ENCODE results near the gene DLGAP1.

Gene DLGAP1

DNA sequence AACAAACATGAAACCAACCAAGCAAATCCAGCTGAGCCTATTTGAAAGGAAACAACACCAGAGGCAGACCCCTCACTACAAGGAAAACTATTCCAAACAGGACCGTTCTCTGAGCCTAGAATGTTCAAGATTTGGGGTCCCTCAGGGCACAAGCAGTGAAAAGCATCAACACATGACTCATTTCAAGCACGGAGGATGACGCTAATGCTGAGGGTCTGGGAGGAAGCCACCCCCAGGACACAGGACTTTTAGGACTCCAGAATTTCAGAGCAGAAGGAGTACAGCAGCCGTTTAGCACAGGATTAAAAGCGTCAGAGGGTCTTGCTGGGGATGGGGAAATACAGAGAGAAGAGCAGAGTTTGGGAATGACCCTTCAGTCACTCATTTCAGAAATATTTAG is 168.9 kb downstream of the DLGAP1 start:
- DNase-seq (ENCODE audit: low read depth) = no peak

GRCh38 chr18:4285525-4285924 is 169.6 kb downstream of the DLGAP1 start:
- DNase-seq (ENCODE audit: low read depth) = no peak

- no peak for DNase-seq (ENCODE audit: low read depth)
Observed at GRCh38 chr18:4284528-4284927, 170.6 kb downstream of the DLGAP1 start.

DNA sequence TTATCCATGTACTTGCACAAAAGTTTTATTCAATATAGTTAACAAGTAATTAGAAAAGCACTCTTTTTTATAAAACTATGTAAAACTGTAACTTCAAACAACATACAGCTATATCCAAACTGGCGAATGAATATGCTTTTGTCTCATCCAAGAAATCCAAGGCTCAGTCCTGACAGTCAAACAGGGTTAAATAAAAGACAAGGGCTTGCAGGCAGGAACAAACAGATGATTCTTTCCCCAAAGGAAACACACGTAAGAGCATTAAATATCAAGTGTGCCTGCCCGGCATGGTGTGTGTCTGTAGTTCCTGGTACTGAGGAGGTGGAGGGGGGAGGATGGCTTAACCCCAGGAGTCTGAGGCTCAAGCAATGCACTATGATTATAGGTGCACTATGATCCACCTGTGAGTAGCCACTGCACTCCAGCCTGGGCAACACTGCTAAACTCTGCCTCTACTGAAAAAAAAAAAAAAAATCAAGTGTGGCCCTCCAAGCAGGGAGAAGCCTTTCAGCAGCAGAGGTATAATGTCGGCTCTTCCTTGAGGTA is 171.3 kb downstream of the DLGAP1 start:
- DNase-seq (ENCODE audit: low read depth) = no peak

DNA sequence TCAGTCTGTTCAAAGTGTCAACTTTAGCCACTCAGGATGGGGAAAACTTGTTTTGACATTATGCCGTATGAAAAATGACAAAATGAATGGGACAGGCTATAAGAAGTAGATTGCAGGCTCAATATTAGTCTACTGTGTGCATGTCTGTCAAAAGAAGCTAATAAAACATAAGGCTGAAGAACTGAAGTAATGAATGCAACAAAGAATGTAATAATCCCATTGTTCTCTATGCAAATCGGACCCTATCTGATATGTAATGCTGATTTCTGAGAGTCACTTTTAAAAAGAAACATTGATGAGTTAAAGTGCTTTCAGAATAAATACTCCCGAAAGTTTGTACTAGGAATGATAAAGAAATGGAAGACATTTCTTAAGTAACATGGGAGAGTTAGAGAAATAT is 172.2 kb downstream of the DLGAP1 start:
- DNase-seq (ENCODE audit: low read depth) = no peak

DNA sequence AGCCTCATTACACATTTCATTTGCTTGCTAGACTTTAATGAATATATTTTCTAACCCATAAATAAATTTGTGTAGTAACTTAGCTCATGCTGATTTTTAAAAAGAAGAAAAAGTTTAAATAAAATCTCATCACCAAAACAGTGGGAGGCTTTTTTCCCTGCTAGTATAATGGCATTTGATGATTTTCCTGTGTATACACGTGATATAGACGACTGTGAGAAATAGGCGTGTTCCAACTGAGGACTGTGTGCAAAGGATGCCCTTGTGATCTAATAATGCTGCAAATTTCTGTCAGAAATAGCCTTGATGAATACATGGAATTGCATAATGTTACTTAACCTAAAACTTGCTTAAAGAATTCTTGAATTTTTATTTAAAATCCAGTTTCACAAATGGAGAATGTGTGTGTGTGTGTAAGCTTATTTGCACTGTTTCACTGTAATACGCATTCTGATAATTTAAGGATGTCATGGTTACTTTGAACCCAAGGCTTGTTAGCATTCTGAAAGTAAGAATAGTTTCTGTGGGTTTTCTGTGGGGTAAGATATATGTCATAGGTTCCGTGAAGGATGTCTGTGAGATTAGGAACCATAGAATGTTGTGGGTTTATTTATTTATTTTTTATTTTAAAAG is 178.0 kb downstream of the DLGAP1 start:
- no peak for DNase-seq (ENCODE audit: low read depth)

DNA sequence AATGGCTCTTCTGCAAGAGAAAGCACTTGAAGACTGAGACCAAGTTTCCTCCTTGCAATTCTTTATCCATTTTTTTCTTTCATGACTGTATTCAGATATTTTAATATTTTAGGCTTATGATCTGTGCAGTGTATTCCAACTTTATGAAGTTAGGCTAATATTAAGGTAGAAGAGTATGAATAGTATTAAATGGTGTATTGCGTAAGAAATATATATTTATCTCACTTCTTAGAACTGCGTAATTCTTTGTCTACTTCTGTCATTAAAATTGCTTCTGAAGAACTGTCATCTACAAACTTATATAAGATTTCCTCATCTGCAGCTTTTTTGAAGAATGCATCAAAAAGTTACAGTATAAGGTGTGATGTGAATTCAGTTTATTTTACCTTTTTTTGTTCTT is 183.2 kb downstream of the DLGAP1 start:
- no peak for DNase-seq (ENCODE audit: low read depth)

GRCh38 chr18:4270988-4271387 is 184.1 kb downstream of the DLGAP1 start:
- no peak for DNase-seq (ENCODE audit: low read depth)

DNA sequence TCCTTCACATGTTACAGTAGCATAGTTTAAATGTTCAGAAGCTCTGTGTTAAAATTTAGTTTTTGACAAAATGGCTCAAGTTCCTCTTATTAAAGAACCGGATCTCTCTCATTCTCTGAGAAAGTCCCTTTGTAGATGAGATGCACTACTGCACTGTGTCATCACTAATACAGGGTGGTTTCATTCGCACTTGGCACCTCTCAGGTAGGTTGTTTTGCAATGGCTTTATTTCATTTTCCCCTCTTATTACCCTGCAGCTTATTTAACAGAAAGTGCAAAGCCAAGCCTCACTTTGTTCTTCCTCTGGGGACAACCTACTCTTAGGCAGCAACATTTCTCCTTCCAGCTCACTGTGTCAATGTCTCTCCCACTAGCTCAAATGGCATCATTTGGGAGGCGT is 185.1 kb downstream of the DLGAP1 start:
- no peak for DNase-seq (ENCODE audit: low read depth)

DNA sequence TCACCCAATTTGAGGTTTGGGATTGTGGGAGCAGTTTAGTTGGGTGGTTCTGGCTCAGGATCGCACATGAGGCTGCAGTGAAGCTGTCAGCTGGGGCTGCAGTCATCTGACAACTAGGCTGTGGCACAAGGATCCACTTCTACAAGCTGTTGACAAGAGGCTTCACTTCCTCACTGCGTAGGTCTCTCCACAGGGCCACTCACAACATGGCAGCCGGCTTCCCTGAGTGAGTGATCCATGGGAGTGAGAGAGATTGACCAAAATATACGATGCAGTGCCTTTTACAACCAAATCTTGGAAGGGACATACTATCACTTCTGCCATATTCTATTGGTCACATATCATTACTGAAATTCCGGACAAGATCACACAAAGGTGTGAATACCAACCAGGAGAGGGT is 187.5 kb downstream of the DLGAP1 start:
- no peak for DNase-seq (ENCODE audit: low read depth)

GRCh38 chr18:4264347-4264791 is 190.7 kb downstream of the DLGAP1 start:
- no peak for DNase-seq (ENCODE audit: low read depth)

DNA sequence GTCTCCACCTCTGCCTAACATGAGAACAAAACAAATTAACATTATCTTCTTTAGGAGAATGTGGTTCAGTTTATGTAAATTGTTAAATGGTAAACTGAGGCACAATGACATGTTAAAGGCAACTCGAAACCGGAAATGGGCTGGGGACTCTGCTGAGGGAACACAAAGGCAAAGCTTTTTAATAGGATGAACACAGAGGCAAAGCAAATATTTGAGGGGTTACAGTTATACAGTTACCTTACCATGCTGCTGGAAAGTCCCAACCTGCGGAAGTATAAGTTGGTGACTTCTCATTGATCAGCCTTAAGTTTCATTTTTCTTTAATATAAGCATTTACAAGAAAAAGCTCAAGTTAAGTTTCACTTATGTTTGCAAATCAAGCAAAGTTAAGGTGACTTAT is 195.0 kb downstream of the DLGAP1 start:
- DNase-seq (ENCODE audit: low read depth) = no peak

- DNase-seq (ENCODE audit: low read depth) = no peak
Observed at GRCh38 chr18:4256766-4257417, 198.2 kb downstream of the DLGAP1 start.

GRCh38 chr18:4254840-4255239 is 200.3 kb downstream of the DLGAP1 start:
- DNase-seq (ENCODE audit: low read depth) = no peak

- no peak for DNase-seq (ENCODE audit: low read depth)
Observed at GRCh38 chr18:4252829-4253228, 202.3 kb downstream of the DLGAP1 start.

GRCh38 chr18:4251873-4252272 is 203.2 kb downstream of the DLGAP1 start:
- no peak for DNase-seq (ENCODE audit: low read depth)

DNA sequence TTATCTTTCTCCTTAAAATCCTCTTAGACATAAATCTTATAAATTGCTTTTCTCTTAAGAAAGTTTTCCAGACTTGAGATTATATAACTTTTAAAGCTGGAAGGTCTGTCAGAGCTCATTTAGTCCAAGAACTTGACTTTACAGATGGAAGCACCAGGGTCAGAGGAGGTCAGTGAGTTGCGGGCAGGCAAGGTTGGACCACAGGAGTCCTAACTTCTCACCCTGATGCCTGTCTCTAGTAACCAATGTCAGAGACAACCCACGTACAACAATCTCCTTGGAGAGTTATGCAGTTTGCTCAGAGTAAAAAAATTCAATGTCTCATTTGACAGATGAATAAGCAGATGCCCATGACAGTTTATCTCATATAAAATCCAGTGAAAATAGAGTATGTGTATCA is 203.9 kb downstream of the DLGAP1 start:
- no peak for DNase-seq (ENCODE audit: low read depth)

- DNase-seq (ENCODE audit: low read depth) = no peak
Observed at GRCh38 chr18:4250141-4250540, 205.0 kb downstream of the DLGAP1 start.

DNA sequence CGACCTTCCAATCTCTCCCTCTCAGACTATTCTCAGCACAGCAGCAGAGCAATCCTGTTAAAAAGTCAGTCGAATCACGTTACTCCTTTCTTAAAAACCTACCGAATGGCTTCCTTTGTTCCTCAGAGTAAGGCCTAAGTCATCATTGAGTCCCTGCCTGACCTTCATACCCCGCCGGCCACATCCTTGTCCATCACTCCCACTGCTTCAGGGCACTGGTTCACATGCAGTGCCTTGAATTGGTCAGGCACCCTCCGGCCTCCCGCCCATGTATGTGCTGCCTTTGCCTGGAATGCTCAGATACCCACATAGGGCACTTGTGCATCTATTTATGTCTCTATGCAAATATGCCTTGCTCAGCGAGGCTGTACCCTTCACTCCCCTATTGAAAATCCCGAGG is 206.4 kb downstream of the DLGAP1 start:
- DNase-seq (ENCODE audit: low read depth) = no peak

DNA sequence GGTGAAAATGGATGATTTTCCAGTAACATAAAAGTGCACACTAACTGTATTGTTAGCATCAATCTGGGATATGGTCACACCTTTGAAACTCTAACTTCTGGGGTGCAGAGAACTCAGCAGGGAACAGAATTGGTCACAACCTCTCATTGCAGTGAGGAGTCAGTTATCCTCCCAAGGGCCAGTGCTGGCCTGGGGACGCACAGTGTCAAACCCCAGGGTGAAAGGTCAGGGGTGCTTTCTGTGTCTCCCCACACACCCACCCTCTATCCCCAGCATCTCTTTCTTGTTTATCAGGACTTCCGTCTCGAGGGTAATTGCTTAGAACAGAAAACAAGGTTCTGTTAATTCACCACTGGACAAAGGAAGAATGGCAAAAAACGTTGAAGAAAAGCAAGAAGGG is 208.7 kb downstream of the DLGAP1 start:
- no peak for DNase-seq (ENCODE audit: low read depth)

DNA sequence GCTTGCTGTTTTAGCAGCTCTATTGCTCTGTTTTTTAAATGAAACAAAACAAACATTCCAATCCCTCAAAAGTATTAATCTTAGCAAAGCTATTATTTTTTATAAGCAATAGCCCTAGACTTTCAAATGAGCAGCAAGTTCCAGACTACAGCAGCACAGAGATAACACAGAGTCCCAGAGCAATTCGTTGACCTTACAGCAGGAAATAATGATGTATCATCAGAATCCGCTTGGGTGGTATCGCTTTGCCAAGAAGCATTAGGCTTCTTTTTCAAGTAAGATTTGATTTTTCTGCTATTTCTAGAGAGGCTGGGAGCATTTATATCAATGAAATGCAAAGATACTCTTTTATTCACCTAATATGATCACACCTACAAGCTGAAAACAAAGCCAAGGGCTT is 209.7 kb downstream of the DLGAP1 start:
- no peak for DNase-seq (ENCODE audit: low read depth)

DNA sequence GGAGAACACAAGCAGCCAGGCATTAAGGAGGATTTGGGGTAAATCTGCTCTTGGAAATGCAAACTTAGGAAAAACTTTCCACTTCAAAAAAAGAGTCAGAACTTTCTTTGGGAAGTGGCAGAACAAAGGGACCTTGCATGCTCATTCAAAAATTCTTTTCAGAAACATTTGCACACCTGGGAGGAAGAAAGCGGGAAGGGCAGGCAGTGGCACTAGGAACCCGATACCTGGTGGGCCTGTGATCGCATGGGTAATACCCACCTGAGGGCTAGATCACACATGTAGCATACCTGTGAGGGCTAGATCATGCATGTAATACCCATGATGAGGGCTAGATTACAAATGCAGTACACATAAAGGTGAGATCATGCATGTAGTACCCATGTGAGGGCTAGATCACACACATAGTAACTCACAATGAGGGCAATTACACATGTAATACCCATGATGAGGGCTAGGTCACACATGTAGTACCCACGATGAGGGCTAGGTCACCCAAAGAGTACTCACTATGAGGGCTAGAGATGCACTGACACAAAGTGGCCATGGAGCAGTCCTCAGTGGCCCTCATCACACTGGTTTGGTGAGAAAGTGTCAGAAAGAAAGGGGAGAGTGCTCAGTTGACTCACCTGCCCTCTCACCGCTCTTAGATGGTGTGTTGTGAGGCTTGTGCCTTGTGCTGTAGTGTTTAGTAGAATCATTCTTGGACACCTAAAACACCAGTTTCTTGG is 212.5 kb downstream of the DLGAP1 start:
- no peak for DNase-seq (ENCODE audit: low read depth)

DNA sequence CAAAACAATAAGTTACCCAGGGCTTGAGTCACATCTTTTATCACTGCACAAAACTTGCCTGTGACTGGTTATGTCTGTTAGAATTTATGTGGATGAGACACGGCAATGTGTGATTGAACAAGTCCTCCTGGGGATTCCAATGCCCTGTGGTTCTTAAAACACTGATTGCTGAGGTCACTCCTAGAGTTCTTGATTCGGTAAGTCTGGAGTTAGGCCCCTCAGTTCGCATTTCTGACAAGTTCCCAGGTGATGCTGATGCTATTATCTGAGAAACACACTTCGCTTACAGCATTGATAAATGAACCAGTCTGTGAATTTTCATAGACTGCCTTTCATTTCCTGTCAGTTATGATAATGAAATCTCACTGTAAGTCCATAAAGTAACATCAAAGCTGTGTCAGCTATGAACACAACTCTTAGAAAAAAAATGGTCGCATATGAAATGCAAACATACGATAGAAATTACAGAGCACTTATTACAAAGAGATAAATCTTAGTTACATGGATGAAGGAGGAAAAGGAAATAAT is 214.0 kb downstream of the DLGAP1 start:
- no peak for DNase-seq (ENCODE audit: low read depth)
